Measurements from ENCODE around the gene GATA6.

DNA sequence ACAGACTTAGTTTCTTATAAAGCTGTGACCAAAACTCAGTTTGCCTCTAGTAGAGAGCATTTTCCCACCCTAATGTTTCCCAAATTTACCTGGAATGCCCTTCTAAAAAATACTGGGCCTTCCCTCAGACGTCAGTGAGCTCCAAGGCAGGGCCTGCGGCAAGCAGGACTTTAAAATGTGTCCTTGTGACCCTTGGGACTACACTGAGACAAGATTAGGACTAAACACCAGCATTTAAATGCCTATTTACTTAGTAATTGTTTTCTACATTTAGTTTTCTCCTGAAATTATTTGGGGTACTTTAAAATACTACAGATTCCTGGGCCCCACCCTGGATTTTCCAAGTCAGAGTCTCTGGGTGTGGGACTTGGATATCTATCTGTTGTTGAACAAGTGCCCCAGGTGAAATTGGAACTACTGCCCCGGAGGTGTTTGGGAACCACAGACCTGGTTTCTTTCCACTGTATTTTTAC lies 14.3 kb downstream of the GATA6 start:
- no peak for TF ChIP-seq FOS (IDR thresholded peaks at IDR 0.05; ENCODE audit: borderline replicate concordance, extremely low read depth, insufficient read length)
- no peak for TF ChIP-seq EZH2 (IDR thresholded peaks at IDR 0.05; ENCODE audit: borderline replicate concordance, control insufficient read depth, low read depth, low read length)
- no peak for TF ChIP-seq RB1 (IDR thresholded peaks at IDR 0.05; ENCODE audit: borderline replicate concordance)
- TF ChIP-seq POU2F2 (IDR thresholded peaks at IDR 0.05; ENCODE audit: borderline replicate concordance, low read depth, low read length), result no peak
- no peak for TF ChIP-seq NFYA (IDR thresholded peaks at IDR 0.05; ENCODE audit: borderline replicate concordance, low read depth, low read length)
- TF ChIP-seq, protein P1, sequence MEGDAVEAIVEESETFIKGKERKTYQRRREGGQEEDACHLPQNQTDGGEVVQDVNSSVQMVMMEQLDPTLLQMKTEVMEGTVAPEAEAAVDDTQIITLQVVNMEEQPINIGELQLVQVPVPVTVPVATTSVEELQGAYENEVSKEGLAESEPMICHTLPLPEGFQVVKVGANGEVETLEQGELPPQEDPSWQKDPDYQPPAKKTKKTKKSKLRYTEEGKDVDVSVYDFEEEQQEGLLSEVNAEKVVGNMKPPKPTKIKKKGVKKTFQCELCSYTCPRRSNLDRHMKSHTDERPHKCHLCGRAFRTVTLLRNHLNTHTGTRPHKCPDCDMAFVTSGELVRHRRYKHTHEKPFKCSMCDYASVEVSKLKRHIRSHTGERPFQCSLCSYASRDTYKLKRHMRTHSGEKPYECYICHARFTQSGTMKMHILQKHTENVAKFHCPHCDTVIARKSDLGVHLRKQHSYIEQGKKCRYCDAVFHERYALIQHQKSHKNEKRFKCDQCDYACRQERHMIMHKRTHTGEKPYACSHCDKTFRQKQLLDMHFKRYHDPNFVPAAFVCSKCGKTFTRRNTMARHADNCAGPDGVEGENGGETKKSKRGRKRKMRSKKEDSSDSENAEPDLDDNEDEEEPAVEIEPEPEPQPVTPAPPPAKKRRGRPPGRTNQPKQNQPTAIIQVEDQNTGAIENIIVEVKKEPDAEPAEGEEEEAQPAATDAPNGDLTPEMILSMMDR (IDR thresholded peaks at IDR 0.05 in 2 of 3, conservative IDR thresholded peaks at IDR 0.05 in 1 of 3; ENCODE audit: control insufficient read depth in 2 of 3, extremely low read depth in 1 of 3, insufficient read depth in 1 of 3, low read depth in 3 of 3, low read length in 3 of 3), result no peak

Data from GM12878 (cell line).